Fibroblast of skin of abdomen (primary cell): ENCODE measurements around the gene ARX.

Experiments used
- DNase-seq: peaks from one replicate; pipeline ENCODE4 v3.0.0-alpha.2; 2013

ARX gene

GRCh38 chrX:25016361-25016671 is 551 bp upstream of the ARX start:
- DNase-seq: no peak

GRCh38 chrX:25014366-25014838 is 1.4 kb downstream of the ARX start:
- DNase-seq: no peak

- no peak for DNase-seq
These were observed 2.0 kb downstream of the ARX start for GRCh38 chrX:25013632-25014365.

- no peak for DNase-seq
These were observed 2.8 kb downstream of the ARX start for GRCh38 chrX:25012793-25013631.

- DNase-seq: no peak
These were observed 3.4 kb downstream of the ARX start for GRCh38 chrX:25012433-25012735.

- DNase-seq: no peak
These were observed 4.0 kb downstream of the ARX start for GRCh38 chrX:25011589-25012432.

GRCh38 chrX:25010784-25011588 is 4.8 kb downstream of the ARX start:
- no peak for DNase-seq

- DNase-seq: no peak
These were observed 6.4 kb downstream of the ARX start for GRCh38 chrX:25009407-25009806.

GRCh38 chrX:25007059-25008053 is 8.4 kb downstream of the ARX start:
- DNase-seq: no peak

- DNase-seq: no peak
These were observed 9.1 kb downstream of the ARX start for GRCh38 chrX:25006586-25007058.

- DNase-seq: no peak
These were observed 10.2 kb downstream of the ARX start for GRCh38 chrX:25005382-25006185.

GRCh38 chrX:25005034-25005381 is 10.8 kb downstream of the ARX start:
- DNase-seq: no peak

GRCh38 chrX:25004485-25005032 is 11.2 kb downstream of the ARX start:
- no peak for DNase-seq

GRCh38 chrX:25004040-25004439 is 11.7 kb downstream of the ARX start:
- DNase-seq: no peak

- DNase-seq: no peak
These were observed 12.5 kb downstream of the ARX start for GRCh38 chrX:25003066-25003849.

GRCh38 chrX:25002661-25003020 is 13.1 kb downstream of the ARX start:
- no peak for DNase-seq

GRCh38 chrX:25001808-25002660 is 13.7 kb downstream of the ARX start:
- no peak for DNase-seq

GRCh38 chrX:24999511-24999910 is 16.3 kb downstream of the ARX start:
- DNase-seq: no peak
